H1 (cell line): ENCODE measurements around the gene TTC13. TPM values are rescaled to one million over a fixed set of nuclear protein-coding genes. Genes with fewer than 3 reads are reported as not detected.

Experiments used
- CREB1 ChIP-seq: IDR thresholded peaks from 2 replicates; pipeline ENCODE4 v1.6.1; 2012; ENCODE audit warnings: inconsistent platforms
- EP300 ChIP-seq, 2 experiments: IDR thresholded peaks; 1 replicate in 1 of 2; 2 replicates in 1 of 2; pipeline ENCODE4 v1.6.1; 2011 to 2012; ENCODE audit warnings: low read depth in 2 of 2, low read length in 2 of 2, mild to moderate bottlenecking in 2 of 2, borderline replicate concordance in 1 of 2, inconsistent platforms in 1 of 2, moderate library complexity in 1 of 2
- GTF2F1 ChIP-seq: IDR thresholded peaks from 2 replicates; pipeline ENCODE4 v1.6.1; 2012; ENCODE audit warnings: low read depth, low read length, improper control_type of control experiment, borderline replicate concordance
- HDAC2 ChIP-seq, 2 experiments: fragments of 300-600 bp in 1 of 2; sonication (generic) in 1 of 2; IDR thresholded peaks; 2 replicates each; pipeline ENCODE4 v1.6.1; 2011 to 2012; ENCODE audit warnings: low read depth in 2 of 2, low read length in 2 of 2, mild to moderate bottlenecking in 2 of 2, moderate library complexity in 2 of 2, borderline replicate concordance in 1 of 2, inconsistent platforms in 1 of 2
- HDAC6 ChIP-seq: IDR thresholded peaks from one replicate; pipeline ENCODE4 v1.7.1; 2012; ENCODE audit warnings: low read depth, mild to moderate bottlenecking, inconsistent platforms, low read length, moderate library complexity
- JUND ChIP-seq: IDR thresholded peaks from 2 replicates; pipeline ENCODE4 v1.6.1; 2011; ENCODE audit warnings: mild to moderate bottlenecking, improper control_type of control experiment, low read length
- KDM1A ChIP-seq: fragments of 200-600, 300-600 bp; sonication (generic); IDR thresholded peaks from 2 replicates; pipeline ENCODE4 v1.7.1; 2016; ENCODE audit warnings: mild to moderate bottlenecking, low read length, borderline replicate concordance
- MAFK ChIP-seq: IDR thresholded peaks from 2 replicates; pipeline ENCODE4 v1.6.1; 2012; ENCODE audit warnings: low read depth, mild to moderate bottlenecking, improper control_type of control experiment, low read length
- NANOG ChIP-seq: IDR thresholded peaks from 2 replicates; pipeline ENCODE4 v1.6.1; 2011; ENCODE audit warnings: low read length, low read depth, mild to moderate bottlenecking, inconsistent platforms; ENCODE audit not compliant: insufficient read depth, poor library complexity, severe bottlenecking
- NRF1 ChIP-seq: IDR thresholded peaks from 2 replicates; pipeline ENCODE4 v1.6.1; 2011; ENCODE audit warnings: mild to moderate bottlenecking, low read depth, low read length, improper control_type of control experiment
- PHF8 ChIP-seq: fragments of 200-600 bp; sonication (generic); conservative IDR thresholded peaks from 2 replicates; pipeline ENCODE4 v1.7.1; 2012; ENCODE audit warnings: low read depth, mild to moderate bottlenecking, inconsistent platforms, low read length, moderate library complexity
- POLR2A ChIP-seq, 2 experiments: IDR thresholded peaks; 1 replicate in 1 of 2; 2 replicates in 1 of 2; pipeline ENCODE4 v1.6.1; 2011; ENCODE audit warnings: low read depth in 2 of 2, low read length in 2 of 2, mild to moderate bottlenecking in 2 of 2; ENCODE audit errors: control extremely low read depth in 1 of 2
- RAD21 ChIP-seq, 2 experiments: IDR thresholded peaks in 1 of 2; conservative IDR thresholded peaks in 1 of 2; 2 replicates each; pipeline ENCODE4 v1.6.1; 2011; ENCODE audit warnings: low read depth in 2 of 2, low read length in 2 of 2, improper control_type of control experiment in 1 of 2, inconsistent platforms in 1 of 2, mild to moderate bottlenecking in 1 of 2, moderate library complexity in 1 of 2
- RBBP5 ChIP-seq: IDR thresholded peaks from 2 replicates; pipeline ENCODE4 v1.7.1; 2012; ENCODE audit warnings: low read depth, mild to moderate bottlenecking, inconsistent platforms, low read length, moderate library complexity, borderline replicate concordance
- SIX5 ChIP-seq: IDR thresholded peaks from 2 replicates; pipeline ENCODE4 v1.6.1; 2011; ENCODE audit warnings: mild to moderate bottlenecking, low read depth, low read length
- SP1 ChIP-seq: IDR thresholded peaks from 2 replicates; pipeline ENCODE4 v1.6.1; 2011; ENCODE audit warnings: low read depth, low read length
- SP4 ChIP-seq: IDR thresholded peaks from 2 replicates; pipeline ENCODE4 v1.6.1; 2012; ENCODE audit warnings: low read length, inconsistent platforms
- SUZ12 ChIP-seq: fragments of 200-600 bp; sonication (generic); IDR thresholded peaks from 2 replicates; pipeline ENCODE4 v1.6.1; 2012; ENCODE audit warnings: mild to moderate bottlenecking, inconsistent platforms, low read length, moderate library complexity, mixed read lengths
- TAF1 ChIP-seq: IDR thresholded peaks from 2 replicates; pipeline ENCODE4 v1.6.1; 2011; ENCODE audit warnings: mild to moderate bottlenecking, low read depth, low read length
- TAF7 ChIP-seq: optimal IDR thresholded peaks from 2 replicates; pipeline ENCODE3; 2011; ENCODE audit warnings: low read depth, mild to moderate bottlenecking, inconsistent platforms, low read length, moderate library complexity, borderline replicate concordance
- TBP ChIP-seq: IDR thresholded peaks from 2 replicates; pipeline ENCODE4 v1.6.1; 2011; ENCODE audit warnings: low read depth, low read length, improper control_type of control experiment
- YY1 ChIP-seq: IDR thresholded peaks from 2 replicates; pipeline ENCODE4 v1.6.1; 2011; ENCODE audit warnings: low read depth, mild to moderate bottlenecking, low read length
- ZNF274 ChIP-seq: IDR thresholded peaks from 2 replicates; pipeline ENCODE4 v1.7.0; 2012; ENCODE audit warnings: low read length, borderline replicate concordance; ENCODE audit errors: extremely low read depth
- polyA plus RNA-seq, 7 experiments: library from polyadenylated mRNA; depleted of rRNA in 3 of 7; stranded (reverse) in 5 of 7; unstranded in 2 of 7; fragments of >200 nt in 5 of 7; fragments of 200-250 nt in 2 of 7; gene quantifications; 1 replicate in 5 of 7; 2 replicates in 1 of 7; 4 replicates in 1 of 7; pipeline versions ENCODE4 v1.2.1 to v1.2.3, GENCODE V29; 2011 to 2013; ENCODE audit warnings: missing spikeins in 2 of 7, mixed read lengths in 2 of 7
- total RNA-seq: library from RNA; stranded (reverse); fragmentation: NEBNext Ultra II Directional; extraction: Animal tissue kit (Norgen Biotek cat#: 25700); gene quantifications from 2 replicates; pipeline ENCODE4 v1.2.1, GENCODE V29; 2021
- TF ChIP-seq, protein P1 (sequence below): IDR thresholded peaks from 2 replicates; pipeline ENCODE4 v1.6.1; 2011; ENCODE audit warnings: low read depth, mild to moderate bottlenecking, low read length; ENCODE audit not compliant: insufficient read depth
- TF ChIP-seq, protein P2 (sequence below): IDR thresholded peaks from 2 replicates; pipeline ENCODE4 v1.6.1; 2012; ENCODE audit warnings: inconsistent platforms

The TTC13 gene
- total and polyA plus RNA-seq, 2 of the 8 experiments (the other 6 are each of a cell fraction or from before 2014, with no cell fraction given): 3.1 to 7.1 TPM

DNA sequence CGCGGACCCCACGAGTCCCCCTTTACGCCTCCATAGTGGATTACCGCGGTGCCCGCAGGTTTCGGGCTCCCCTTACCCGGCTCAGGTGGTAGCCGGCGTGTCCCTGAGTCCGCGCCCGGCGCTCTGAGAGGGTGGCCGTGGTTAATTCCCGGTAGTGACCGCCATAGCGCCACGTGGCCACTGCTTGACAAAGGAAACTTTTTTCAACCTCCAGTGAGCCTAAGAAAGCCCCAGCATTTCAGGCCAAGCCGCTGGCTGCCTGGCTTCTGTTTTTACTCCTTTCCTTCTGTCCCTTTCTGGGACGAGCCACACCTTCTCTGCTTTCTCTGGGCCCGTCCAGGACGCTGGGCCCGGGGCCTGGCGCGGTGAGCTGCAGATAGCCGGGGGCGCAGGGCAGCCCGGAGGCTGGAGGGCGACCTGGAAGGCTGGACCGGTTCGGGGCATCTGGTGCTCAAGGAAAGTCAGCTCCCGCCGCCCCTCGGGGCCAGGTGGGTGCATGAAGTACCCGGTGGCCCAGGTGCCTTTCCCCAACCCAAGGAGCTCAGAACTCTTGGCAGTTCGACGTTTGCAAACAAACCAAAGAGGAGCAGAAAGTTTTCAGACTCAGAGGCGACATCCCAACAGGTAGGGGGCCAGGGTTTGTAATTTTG lies 109.8 kb downstream of the TTC13 start (continued):
- peak; percentile 78 for TF ChIP-seq TAF1
- TF ChIP-seq YY1: peak; percentile 69
- TF ChIP-seq JUND: no peak
- no peak for TF ChIP-seq TAF7
- no peak for TF ChIP-seq EP300 (IDR thresholded peaks at IDR 0.05; ENCODE audit: borderline replicate concordance in 1 of 2, low read depth in 2 of 2, low read length in 2 of 2)
- peak; percentile 53; the same call in 1 of the 2 replicates for TF ChIP-seq TBP
- TF ChIP-seq HDAC6: no peak
- no peak for TF ChIP-seq NRF1
- TF ChIP-seq ZNF274: no peak
- 0 out of 2 replicates have a peak, but pooled peaks have one; percentile 44 for TF ChIP-seq SP4
- no peak for TF ChIP-seq KDM1A
- TF ChIP-seq RAD21 (IDR thresholded peaks at IDR 0.05 in 1 of 2, conservative IDR thresholded peaks at IDR 0.05 in 1 of 2; ENCODE audit: low read depth in 2 of 2, low read length in 2 of 2): no peak
- TF ChIP-seq SIX5: no peak
- TF ChIP-seq, protein P1, sequence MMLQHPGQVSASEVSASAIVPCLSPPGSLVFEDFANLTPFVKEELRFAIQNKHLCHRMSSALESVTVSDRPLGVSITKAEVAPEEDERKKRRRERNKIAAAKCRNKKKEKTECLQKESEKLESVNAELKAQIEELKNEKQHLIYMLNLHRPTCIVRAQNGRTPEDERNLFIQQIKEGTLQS: no peak
- TF ChIP-seq NANOG: no peak
- TF ChIP-seq SUZ12: no peak
- peak; percentile 59 to 74 for TF ChIP-seq POLR2A (IDR thresholded peaks at IDR 0.05; ENCODE audit: control extremely low read depth in 1 of 2, low read depth in 2 of 2, low read length in 2 of 2)
- no peak for TF ChIP-seq CREB1
- peak; percentile 40 for TF ChIP-seq PHF8
- no peak for TF ChIP-seq RBBP5
- no peak for TF ChIP-seq MAFK
- no peak for TF ChIP-seq HDAC2 (IDR thresholded peaks at IDR 0.05; ENCODE audit: borderline replicate concordance in 1 of 2, low read depth in 2 of 2, low read length in 2 of 2)
- TF ChIP-seq, protein P2, sequence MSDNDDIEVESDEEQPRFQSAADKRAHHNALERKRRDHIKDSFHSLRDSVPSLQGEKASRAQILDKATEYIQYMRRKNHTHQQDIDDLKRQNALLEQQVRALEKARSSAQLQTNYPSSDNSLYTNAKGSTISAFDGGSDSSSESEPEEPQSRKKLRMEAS: peak; percentile 97
- no peak for TF ChIP-seq SP1
- TF ChIP-seq GTF2F1: no peak
